ENCODE data around the gene ERFE.

The ERFE gene

GRCh38 chr2:238130111-238130695, 28.6 kb upstream of the ERFE start:
- H3K4me3 ChIP-seq (ENCODE audit: low read depth in 1 of 2, low read length in 2 of 2): no peak overlapping the region
- H3K79me2 ChIP-seq (ENCODE audit: insufficient read depth, low read length): no peaks in the 10 kb centered on the region
- DNase-seq (no peak), ATAC-seq (ENCODE audit: insufficient read depth, low read depth) (no peak)
- H3K4me2 ChIP-seq (ENCODE audit: insufficient read depth, low read length): no peak overlapping the region
- no peaks in the 10 kb centered on the region; the same call in 1 of the 2 replicates for H4K20me1 ChIP-seq (ENCODE audit: insufficient read depth, low read length)
- no peaks in the 10 kb centered on the region for H3K4me1 ChIP-seq (ENCODE audit: insufficient read depth, low read length)
- TF ChIP-seq EZH2 (IDR thresholded peaks at IDR 0.05; ENCODE audit: borderline replicate concordance, low read depth, low read length, severe bottlenecking) (no peak), CTCF (IDR thresholded peaks at IDR 0.05; ENCODE audit: borderline replicate concordance, extremely low read depth, low read length, poor library complexity, severe bottlenecking) (no peak)
- no peak overlapping the region for H3K27ac ChIP-seq (ENCODE audit: low read length)
- no peaks in the 10 kb centered on the region for H3K9me3 ChIP-seq (ENCODE audit: insufficient read depth, low read length, severe bottlenecking)
- H3K9ac ChIP-seq (ENCODE audit: low read depth, low read length): no peak overlapping the region
- H2AFZ ChIP-seq (ENCODE audit: low read depth, low read length): no peak overlapping the region
- H3K27me3 ChIP-seq (ENCODE audit: insufficient read depth, low read length, poor library complexity): no peaks in the 10 kb centered on the region
- H3K36me3 ChIP-seq (ENCODE audit: insufficient read depth, low read length): no peaks in the 10 kb centered on the region

- TF ChIP-seq CTCF (IDR thresholded peaks at IDR 0.05; ENCODE audit: borderline replicate concordance, extremely low read depth, low read length, poor library complexity, severe bottlenecking): no peak
- no peak for TF ChIP-seq EZH2 (IDR thresholded peaks at IDR 0.05; ENCODE audit: borderline replicate concordance, low read depth, low read length, severe bottlenecking)
- ATAC-seq (ENCODE audit: insufficient read depth, low read depth) (no peak; the same call in 2 of the 3 replicates), DNase-seq (no peak)
- Histone ChIP-seq H3K79me2 (ENCODE audit: insufficient read depth, low read length) (no peaks in the 10 kb centered on the region), H3K27me3 (ENCODE audit: insufficient read depth, low read length, poor library complexity) (no peaks in the 10 kb centered on the region), H3K4me2 (ENCODE audit: insufficient read depth, low read length) (no peak overlapping the region), H3K4me1 (ENCODE audit: insufficient read depth, low read length) (no peaks in the 10 kb centered on the region), H2AFZ (ENCODE audit: low read depth, low read length) (no peak overlapping the region), H4K20me1 (ENCODE audit: insufficient read depth, low read length) (no peaks in the 10 kb centered on the region; the same call in 1 of the 2 replicates), H3K9me3 (ENCODE audit: insufficient read depth, low read length, severe bottlenecking) (no peaks in the 10 kb centered on the region), H3K27ac (ENCODE audit: low read length) (no peak overlapping the region), H3K9ac (ENCODE audit: low read depth, low read length) (no peak overlapping the region), H3K36me3 (ENCODE audit: insufficient read depth, low read length) (no peaks in the 10 kb centered on the region), H3K4me3 (ENCODE audit: low read depth in 1 of 2, low read length in 2 of 2) (no peak overlapping the region)
Observed at GRCh38 chr2:238130696-238131628, 27.8 kb upstream of the ERFE start.

- Histone ChIP-seq H3K4me1 (ENCODE audit: insufficient read depth, low read length) (no peaks in the 10 kb centered on the region), H2AFZ (ENCODE audit: low read depth, low read length) (no peak overlapping the region)
Observed at GRCh38 chr2:238131761-238132462, 26.9 kb upstream of the ERFE start.

More at GRCh38 chr2:238131761-238132462, 26.9 kb upstream of the ERFE start:
- Histone ChIP-seq H3K36me3 (ENCODE audit: insufficient read depth, low read length) (no peaks in the 10 kb centered on the region), H3K4me2 (ENCODE audit: insufficient read depth, low read length) (no peak overlapping the region), H3K4me3 (ENCODE audit: low read depth in 1 of 2, low read length in 2 of 2) (no peak overlapping the region), H3K79me2 (ENCODE audit: insufficient read depth, low read length) (no peaks in the 10 kb centered on the region), H4K20me1 (ENCODE audit: insufficient read depth, low read length) (no peaks in the 10 kb centered on the region; the same call in 1 of the 2 replicates), H3K9ac (ENCODE audit: low read depth, low read length) (no peak overlapping the region), H3K27ac (ENCODE audit: low read length) (no peak overlapping the region), H3K9me3 (ENCODE audit: insufficient read depth, low read length, severe bottlenecking) (no peaks in the 10 kb centered on the region), H3K27me3 (ENCODE audit: insufficient read depth, low read length, poor library complexity) (no peaks in the 10 kb centered on the region)
- no peak for DNase-seq
- no peak for ATAC-seq (ENCODE audit: insufficient read depth, low read depth)
- TF ChIP-seq CTCF (IDR thresholded peaks at IDR 0.05; ENCODE audit: borderline replicate concordance, extremely low read depth, low read length, poor library complexity, severe bottlenecking) (no peak), EZH2 (IDR thresholded peaks at IDR 0.05; ENCODE audit: borderline replicate concordance, low read depth, low read length, severe bottlenecking) (no peak)
